HUES6 (cell line): ENCODE data around the gene KIF12.
"Not testable (repeated sequence)": the region's sequence is repeated elsewhere in the genome, so short reads cannot be mapped to it uniquely, and the experiment has no call there.

Experiments used
- H3K27ac ChIP-seq: 2 replicates; pipeline ENCODE4 v1.7.0; 2013; ENCODE audit warnings: low read depth, mild to moderate bottlenecking, low read length, inconsistent platforms
- H3K27me3 ChIP-seq: 2 replicates; pipeline ENCODE4 v1.6.1; 2013; ENCODE audit warnings: low read length; ENCODE audit not compliant: control insufficient read depth, insufficient read depth
- H3K36me3 ChIP-seq: 2 replicates; pipeline ENCODE4 v1.6.1; 2013; ENCODE audit warnings: low read length; ENCODE audit not compliant: control insufficient read depth, insufficient read depth
- H3K4me1 ChIP-seq: 2 replicates; pipeline ENCODE4 v1.6.1; 2013; ENCODE audit warnings: low read length; ENCODE audit not compliant: control insufficient read depth, insufficient read depth
- H3K4me3 ChIP-seq: 2 replicates; pipeline ENCODE4 v1.5.1; 2013; ENCODE audit warnings: low read depth, low read length
- H3K9ac ChIP-seq: one replicate; pipeline ENCODE4 v1.6.1; 2013; ENCODE audit warnings: mild to moderate bottlenecking, low read length
- H3K9me3 ChIP-seq: 2 replicates; pipeline ENCODE4 v1.6.1; 2013; ENCODE audit warnings: low read depth, low read length; ENCODE audit not compliant: control insufficient read depth, insufficient read depth

KIF12 gene

GRCh38 chr9:114089206-114089840, 9.8 kb downstream of the KIF12 start:
- H3K4me1 ChIP-seq, result no peaks in the 10 kb centered on the region
- no peak overlapping the region for H3K9ac ChIP-seq
- H3K9me3 ChIP-seq, result no peaks in the 10 kb centered on the region
- no peak overlapping the region for H3K4me3 ChIP-seq
- H3K27ac ChIP-seq, result no peak overlapping the region
- H3K27me3 ChIP-seq, result peaks cover 4% of the 10 kb centered on the region; the same call in 1 of the 2 replicates
- H3K36me3 ChIP-seq, result no peaks in the 10 kb centered on the region; the same call in 1 of the 2 replicates

- peaks cover 4% of the 10 kb centered on the region; the same call in 1 of the 2 replicates for H3K27me3 ChIP-seq
- no peak overlapping the region for H3K4me3 ChIP-seq
- H3K9ac ChIP-seq, result no peak overlapping the region
- H3K4me1 ChIP-seq, result no peaks in the 10 kb centered on the region
- H3K9me3 ChIP-seq, result no peaks in the 10 kb centered on the region
- no peaks in the 10 kb centered on the region; the same call in 1 of the 2 replicates for H3K36me3 ChIP-seq
- H3K27ac ChIP-seq, result no peak overlapping the region
Observed at GRCh38 chr9:114088571-114089170, 10.4 kb downstream of the KIF12 start.

- no peak overlapping the region for H3K4me3 ChIP-seq
Observed at GRCh38 chr9:114087721-114088120, 11.4 kb downstream of the KIF12 start.

GRCh38 chr9:114086607-114087006, 12.5 kb downstream of the KIF12 start:
- H3K4me1 ChIP-seq, result no peaks in the 10 kb centered on the region
- H3K9ac ChIP-seq, result no peak overlapping the region
- no peaks in the 10 kb centered on the region for H3K36me3 ChIP-seq
- H3K4me3 ChIP-seq, result no peak overlapping the region
- H3K27me3 ChIP-seq, result peaks cover 4% of the 10 kb centered on the region; the same call in 1 of the 2 replicates
- H3K9me3 ChIP-seq, result no peaks in the 10 kb centered on the region
- no peak overlapping the region for H3K27ac ChIP-seq

More at GRCh38 chr9:114087721-114088120, 11.4 kb downstream of the KIF12 start:
- Histone ChIP-seq H3K9me3 (no peaks in the 10 kb centered on the region), H3K36me3 (no peaks in the 10 kb centered on the region), H3K9ac (no peak overlapping the region), H3K27me3 (peaks cover 4% of the 10 kb centered on the region; the same call in 1 of the 2 replicates), H3K4me1 (no peaks in the 10 kb centered on the region), H3K27ac (no peak overlapping the region)

DNA sequence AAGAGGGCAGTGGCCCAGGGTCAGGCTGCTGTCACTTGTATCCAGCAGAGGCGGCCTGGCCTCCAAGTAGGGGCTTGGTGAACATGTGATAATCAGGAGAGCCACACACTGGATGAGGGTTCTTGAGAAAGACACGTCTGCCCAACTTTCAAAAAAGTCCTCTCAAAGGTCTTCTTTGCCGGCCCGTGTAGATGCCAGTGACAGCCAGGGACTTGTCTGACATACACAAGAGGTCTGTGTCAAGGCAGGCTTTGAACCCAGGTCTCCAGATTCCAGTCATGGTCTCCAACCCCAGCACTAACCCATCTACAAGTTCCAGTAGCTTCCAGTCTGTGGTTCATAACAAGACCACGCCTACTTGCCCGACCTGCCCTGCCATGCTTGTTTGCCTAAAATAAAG, 13.1 kb downstream of the KIF12 start:
- H3K4me1 ChIP-seq, result no peaks in the 10 kb centered on the region
- H3K36me3 ChIP-seq, result no peaks in the 10 kb centered on the region
- H3K27ac ChIP-seq, result no peak overlapping the region
- no peak overlapping the region for H3K9ac ChIP-seq
- no peaks in the 10 kb centered on the region for H3K9me3 ChIP-seq
- peaks cover 4% of the 10 kb centered on the region; the same call in 1 of the 2 replicates for H3K27me3 ChIP-seq
- no peak overlapping the region for H3K4me3 ChIP-seq

- Histone ChIP-seq H3K9ac (no peak overlapping the region), H3K36me3 (no peaks in the 10 kb centered on the region), H3K27ac (no peak overlapping the region), H3K4me1 (no peaks in the 10 kb centered on the region), H3K4me3 (no peak overlapping the region), H3K27me3 (peaks cover 4% of the 10 kb centered on the region; the same call in 1 of the 2 replicates), H3K9me3 (no peaks in the 10 kb centered on the region)
Observed at GRCh38 chr9:114085387-114085789, 13.7 kb downstream of the KIF12 start.

DNA sequence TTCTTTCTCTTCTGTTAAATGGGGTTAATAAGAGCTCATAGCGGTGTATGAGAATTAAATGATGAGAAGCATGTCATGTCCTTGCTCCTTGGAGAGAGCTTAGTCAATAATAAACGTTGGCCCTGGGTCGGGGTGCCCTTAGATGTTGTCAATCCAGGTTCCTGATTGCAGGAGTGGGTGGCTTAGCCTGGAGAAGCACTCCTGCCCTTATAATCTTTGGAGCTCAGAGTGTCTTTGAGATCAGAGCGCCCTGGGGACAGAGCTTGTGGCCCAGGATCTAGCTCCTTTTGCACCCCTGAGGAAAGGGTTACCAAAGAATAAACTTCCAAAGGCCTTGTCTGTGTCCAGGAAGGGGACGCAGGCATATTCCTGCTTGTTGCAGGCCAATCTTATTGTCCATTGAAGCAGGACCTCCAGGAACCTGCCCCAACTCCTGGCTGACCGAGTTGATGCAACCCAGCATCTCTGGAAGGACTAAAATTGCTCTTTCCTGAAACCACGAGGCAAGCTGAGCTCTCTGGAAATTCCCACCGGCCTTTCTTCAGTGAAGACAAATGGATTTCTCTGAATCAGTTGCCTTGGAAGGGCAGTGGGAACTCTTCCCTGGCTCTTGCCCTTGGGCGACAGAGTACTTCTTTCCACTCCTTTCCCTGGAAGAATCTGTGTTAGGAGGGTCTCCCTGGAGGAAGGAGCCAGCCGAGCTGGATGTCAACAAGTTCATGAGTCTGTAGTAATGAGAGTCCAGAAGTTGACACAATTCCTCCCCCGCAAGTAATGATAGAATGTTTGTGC, 14.6 kb downstream of the KIF12 start:
- Histone ChIP-seq H3K4me3 (no peak overlapping the region), H3K36me3 (no peaks in the 10 kb centered on the region), H3K27me3 (peaks cover 4% of the 10 kb centered on the region; the same call in 1 of the 2 replicates), H3K4me1 (no peaks in the 10 kb centered on the region), H3K9me3 (no peaks in the 10 kb centered on the region), H3K27ac (no peak overlapping the region), H3K9ac (no peak overlapping the region)

- Histone ChIP-seq H3K36me3 (no peaks in the 10 kb centered on the region), H3K27me3 (peaks cover 4% of the 10 kb centered on the region; the same call in 1 of the 2 replicates), H3K9ac (no peak overlapping the region), H3K9me3 (no peaks in the 10 kb centered on the region), H3K4me3 (no peak overlapping the region), H3K4me1 (no peaks in the 10 kb centered on the region), H3K27ac (no peak overlapping the region)
Observed at GRCh38 chr9:114083666-114084065, 15.4 kb downstream of the KIF12 start.

DNA sequence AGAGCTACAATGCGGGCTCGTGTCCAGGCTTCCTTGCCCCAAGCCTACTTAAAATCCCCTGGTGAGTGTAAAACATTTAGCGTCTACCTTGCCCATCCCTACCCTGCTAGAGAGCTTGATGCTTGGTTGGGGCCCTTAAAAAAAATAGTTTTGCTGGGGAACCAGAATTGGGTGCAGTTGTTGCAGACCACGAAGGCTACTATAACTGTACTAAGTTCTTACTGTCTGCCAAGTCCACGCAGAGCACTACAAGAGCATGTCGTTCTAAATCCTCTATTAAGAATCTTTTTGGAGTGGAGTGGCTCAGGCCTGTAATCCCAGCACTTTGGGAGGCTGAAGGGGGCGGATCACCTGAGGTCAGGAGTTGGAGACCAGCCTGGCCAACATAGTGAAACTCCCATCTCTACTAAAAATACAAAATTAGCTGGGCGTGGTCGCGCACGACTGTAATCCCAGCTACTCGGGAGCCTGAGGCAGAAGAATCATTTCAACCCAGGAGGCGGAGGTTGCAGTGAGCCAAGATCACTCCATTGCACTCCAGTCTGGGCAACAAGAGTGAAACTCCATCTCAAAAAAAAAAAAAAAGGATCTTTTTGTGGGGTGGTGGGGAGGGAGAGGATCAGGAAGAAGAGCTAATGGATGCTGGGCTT, 16.2 kb downstream of the KIF12 start:
- not testable (repeated sequence) for H3K27me3 ChIP-seq, H3K36me3 ChIP-seq, H3K9ac ChIP-seq, H3K4me1 ChIP-seq, H3K9me3 ChIP-seq, H3K27ac ChIP-seq, H3K4me3 ChIP-seq

DNA sequence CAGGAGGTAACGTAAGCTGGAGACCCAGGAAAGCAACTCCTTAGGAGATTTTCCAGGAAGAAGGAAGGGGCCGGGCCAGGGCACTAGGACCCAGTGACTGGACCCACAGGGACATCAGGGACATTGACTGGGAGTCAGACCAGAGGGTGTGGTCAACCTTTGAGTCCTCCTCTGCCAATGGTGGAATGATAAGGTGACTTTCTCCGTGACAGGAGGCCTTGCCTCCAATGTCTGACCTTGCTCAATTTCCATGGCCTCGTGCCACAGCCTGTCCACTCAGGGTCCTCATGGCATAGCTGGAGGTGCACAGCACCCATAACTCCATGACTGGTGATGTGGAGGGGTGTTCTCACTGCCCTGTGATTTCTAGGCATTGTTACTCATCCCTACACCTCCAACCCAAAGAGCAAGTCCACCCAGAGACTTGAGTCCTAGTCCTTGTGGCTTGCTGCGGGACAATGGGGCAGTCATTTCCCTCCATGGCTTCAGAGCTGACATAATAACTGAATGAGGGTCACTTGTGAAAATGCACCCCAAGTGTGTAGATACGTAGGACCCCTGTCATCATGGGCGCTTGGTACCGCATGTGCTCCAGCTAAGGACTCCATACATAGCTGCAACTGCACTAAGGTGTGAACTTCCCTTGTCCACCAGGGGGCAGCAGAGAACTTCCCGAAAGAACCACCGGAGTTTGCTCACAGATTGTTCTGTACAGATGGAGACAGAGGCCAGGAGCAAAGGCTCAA, 16.9 kb downstream of the KIF12 start:
- Histone ChIP-seq H3K36me3 (no peaks in the 10 kb centered on the region), H3K4me3 (no peak overlapping the region), H3K9ac (no peak overlapping the region), H3K27me3 (peaks cover 4% of the 10 kb centered on the region; the same call in 1 of the 2 replicates), H3K4me1 (no peaks in the 10 kb centered on the region), H3K27ac (no peak overlapping the region), H3K9me3 (no peaks in the 10 kb centered on the region)
